NCI-H2081 (cell line): ENCODE measurements around the gene SOCS2.
"Not testable (repeated sequence)": the region's sequence is repeated elsewhere in the genome, so short reads cannot be mapped to it uniquely, and the experiment has no call there.

ENCODE experiments used
- DNase-seq, 2 experiments: peaks; one replicate each; lab custom pipeline; 2025; lab: John Stamatoyannopoulos, UW

SOCS2 gene

GRCh38 chr12:93593843-93594242 lies 21.4 kb downstream of the SOCS2 start:
- DNase-seq, result no peak

- DNase-seq, result no peak
Measured at GRCh38 chr12:93594766-93595311, 22.4 kb downstream of the SOCS2 start.

- no peak for DNase-seq
Measured at GRCh38 chr12:93595351-93595750, 22.9 kb downstream of the SOCS2 start.

GRCh38 chr12:93597608-93598007 lies 25.1 kb downstream of the SOCS2 start:
- no peak for DNase-seq

GRCh38 chr12:93599192-93599591 lies 26.7 kb downstream of the SOCS2 start:
- DNase-seq, result no peak

GRCh38 chr12:93601591-93601990 lies 29.1 kb downstream of the SOCS2 start:
- no peak for DNase-seq

GRCh38 chr12:93602897-93603668 lies 30.6 kb downstream of the SOCS2 start:
- no peak for DNase-seq

GRCh38 chr12:93603762-93604161 lies 31.3 kb downstream of the SOCS2 start:
- DNase-seq, result no peak

GRCh38 chr12:93608313-93608712 lies 35.8 kb downstream of the SOCS2 start:
- DNase-seq, result no peak

GRCh38 chr12:93609281-93610192 lies 37.1 kb downstream of the SOCS2 start:
- DNase-seq, result no peak

GRCh38 chr12:93612776-93613175 lies 40.3 kb downstream of the SOCS2 start:
- no peak for DNase-seq

- DNase-seq, result no peak
Measured at GRCh38 chr12:93614917-93615596, 42.6 kb downstream of the SOCS2 start.

- no peak for DNase-seq
Measured at GRCh38 chr12:93616584-93617101, 44.2 kb downstream of the SOCS2 start.

- no peak for DNase-seq
Measured at GRCh38 chr12:93618891-93619410, 46.5 kb downstream of the SOCS2 start.

GRCh38 chr12:93621986-93622385 lies 49.5 kb downstream of the SOCS2 start:
- no peak for DNase-seq

GRCh38 chr12:93622485-93622884 lies 50.0 kb downstream of the SOCS2 start:
- no peak for DNase-seq

- DNase-seq, result no peak
Measured at GRCh38 chr12:93624595-93625294, 52.3 kb downstream of the SOCS2 start.

- DNase-seq, result not testable (repeated sequence)
Measured at GRCh38 chr12:93625295-93625645, 52.8 kb downstream of the SOCS2 start.

GRCh38 chr12:93626160-93626559 lies 53.7 kb downstream of the SOCS2 start:
- no peak for DNase-seq
